Psoas muscle (tissue), 7 donors: ENCODE measurements around the gene KRTAP19-5. TPM values are rescaled to one million over a fixed set of nuclear protein-coding genes. Genes with fewer than 3 reads are reported as not detected.

Experiments
- polyA plus RNA-seq, 3 donors: library from polyadenylated mRNA; stranded (reverse); fragments of 200-250 nt; gene quantifications; one replicate each; pipeline ENCODE4 v1.2.3, GENCODE V29; 2013
- total RNA-seq, 4 donors: library from RNA; stranded (reverse); fragmentation: NEBNext Ultra II Directional in 2 of 4; extraction: Animal tissue kit (Norgen Biotek cat#: 25700) in 2 of 4; gene quantifications; one replicate each; pipeline versions ENCODE4 v1.2.1 to v1.2.4, GENCODE V29; 2021 to 2023
- donor health status: healthy with polysubstance abuse.
- donor health status: DM: no; HTN: no; CAD: no; lungs with moderate emphysema.
- donor health status: Bipolar disorder and iron deficiency.
- donor health status: healthy.
- donor health status: DM: no; HTN: no; CAD: no.
- donor health status: DM: no; HTN: no; CAD: no.
- donor health status: DM: yes; HTN: yes; CAD: no.

KRTAP19-5 gene
- total and polyA plus RNA-seq, 7 donors: not detected

Other genes starting within 250 kb of the KRTAP19-5 start
- not detected for gene KRTAP24-1, start 219.2 kb downstream of the KRTAP19-5 start, total RNA-seq
- gene KRTAP24-1, start 219.2 kb downstream of the KRTAP19-5 start, polyA plus RNA-seq: not detected
- gene KRTAP25-1, start 212.6 kb downstream of the KRTAP19-5 start, total RNA-seq: not detected
- gene KRTAP25-1, start 212.6 kb downstream of the KRTAP19-5 start, polyA plus RNA-seq: not detected
- gene KRTAP26-1, start 181.8 kb downstream of the KRTAP19-5 start, total RNA-seq: not detected
- not detected for gene KRTAP26-1, start 181.8 kb downstream of the KRTAP19-5 start, polyA plus RNA-seq
- not detected for gene KRTAP27-1, start 164.4 kb downstream of the KRTAP19-5 start, total RNA-seq
- not detected for gene KRTAP27-1, start 164.4 kb downstream of the KRTAP19-5 start, polyA plus RNA-seq
- not detected for gene KRTAP23-1, start 153.5 kb downstream of the KRTAP19-5 start, total RNA-seq
- not detected for gene KRTAP23-1, start 153.5 kb downstream of the KRTAP19-5 start, polyA plus RNA-seq
- not detected for gene KRTAP13-2, start 129.9 kb downstream of the KRTAP19-5 start, total RNA-seq
- not detected for gene KRTAP13-2, start 129.9 kb downstream of the KRTAP19-5 start, polyA plus RNA-seq
- gene KRTAP13-1, start 106.1 kb downstream of the KRTAP19-5 start, total RNA-seq: not detected
- not detected for gene KRTAP13-1, start 106.1 kb downstream of the KRTAP19-5 start, polyA plus RNA-seq
- gene KRTAP13-3, start 76.2 kb downstream of the KRTAP19-5 start, total RNA-seq: not detected
- not detected for gene KRTAP13-3, start 76.2 kb downstream of the KRTAP19-5 start, polyA plus RNA-seq
- gene KRTAP13-4, start 71.9 kb downstream of the KRTAP19-5 start, total RNA-seq: not detected
- not detected for gene KRTAP13-4, start 71.9 kb downstream of the KRTAP19-5 start, polyA plus RNA-seq
- gene KRTAP15-1, start 61.9 kb downstream of the KRTAP19-5 start, total RNA-seq: not detected
- gene KRTAP15-1, start 61.9 kb downstream of the KRTAP19-5 start, polyA plus RNA-seq: not detected
- gene KRTAP19-1, start 21.8 kb downstream of the KRTAP19-5 start, total RNA-seq: not detected
- not detected for gene KRTAP19-1, start 21.8 kb downstream of the KRTAP19-5 start, polyA plus RNA-seq
- not detected for gene KRTAP19-2, start 14.7 kb downstream of the KRTAP19-5 start, total RNA-seq
- not detected for gene KRTAP19-2, start 14.7 kb downstream of the KRTAP19-5 start, polyA plus RNA-seq
- gene KRTAP19-3, start 10.1 kb downstream of the KRTAP19-5 start, total RNA-seq: 1 to 10 TPM in 2 of 4 donors, under 1 TPM in 1, not detected in 1; 0.64 to 3.0 (median 1.1) TPM
- not detected for gene KRTAP19-3, start 10.1 kb downstream of the KRTAP19-5 start, polyA plus RNA-seq
- gene KRTAP19-4, start 5.0 kb downstream of the KRTAP19-5 start, total RNA-seq: not detected
- gene KRTAP19-4, start 5.0 kb downstream of the KRTAP19-5 start, polyA plus RNA-seq: not detected
- not detected for gene KRTAP19-6, start 39.7 kb upstream of the KRTAP19-5 start, total RNA-seq
- not detected for gene KRTAP19-6, start 39.7 kb upstream of the KRTAP19-5 start, polyA plus RNA-seq
- gene KRTAP19-7, start 59.2 kb upstream of the KRTAP19-5 start, total RNA-seq: not detected
- not detected for gene KRTAP19-7, start 59.2 kb upstream of the KRTAP19-5 start, polyA plus RNA-seq
- gene KRTAP22-2, start 88.3 kb upstream of the KRTAP19-5 start, total RNA-seq: not detected
- gene KRTAP22-2, start 88.3 kb upstream of the KRTAP19-5 start, polyA plus RNA-seq: not detected
- gene KRTAP6-3, start 90.3 kb upstream of the KRTAP19-5 start, total RNA-seq: not detected
- not detected for gene KRTAP6-3, start 90.3 kb upstream of the KRTAP19-5 start, polyA plus RNA-seq
- not detected for gene KRTAP6-2, start 96.8 kb upstream of the KRTAP19-5 start, total RNA-seq
- gene KRTAP6-2, start 96.8 kb upstream of the KRTAP19-5 start, polyA plus RNA-seq: not detected
- gene KRTAP22-1, start 98.9 kb upstream of the KRTAP19-5 start, total RNA-seq: not detected
- not detected for gene KRTAP22-1, start 98.9 kb upstream of the KRTAP19-5 start, polyA plus RNA-seq
- gene KRTAP6-1, start 111.8 kb upstream of the KRTAP19-5 start, total RNA-seq: not detected
- gene KRTAP6-1, start 111.8 kb upstream of the KRTAP19-5 start, polyA plus RNA-seq: not detected
- not detected for gene KRTAP20-1, start 114.3 kb upstream of the KRTAP19-5 start, total RNA-seq
- not detected for gene KRTAP20-1, start 114.3 kb upstream of the KRTAP19-5 start, polyA plus RNA-seq
- not detected for gene KRTAP20-4, start 118.5 kb upstream of the KRTAP19-5 start, total RNA-seq
- not detected for gene KRTAP20-4, start 118.5 kb upstream of the KRTAP19-5 start, polyA plus RNA-seq
- not detected for gene KRTAP20-2, start 133.1 kb upstream of the KRTAP19-5 start, total RNA-seq
- gene KRTAP20-2, start 133.1 kb upstream of the KRTAP19-5 start, polyA plus RNA-seq: not detected
- not detected for gene KRTAP20-3, start 140.7 kb upstream of the KRTAP19-5 start, total RNA-seq
- not detected for gene KRTAP20-3, start 140.7 kb upstream of the KRTAP19-5 start, polyA plus RNA-seq
- not detected for gene KRTAP21-3, start 216.6 kb upstream of the KRTAP19-5 start, total RNA-seq
- gene KRTAP21-3, start 216.6 kb upstream of the KRTAP19-5 start, polyA plus RNA-seq: not detected
- not detected for gene KRTAP21-2, start 245.1 kb upstream of the KRTAP19-5 start, total RNA-seq
- gene KRTAP21-2, start 245.1 kb upstream of the KRTAP19-5 start, polyA plus RNA-seq: not detected